ENCODE measurements around the gene CR1. TPM values are rescaled to one million over a fixed set of nuclear protein-coding genes. Genes with fewer than 3 reads are reported as not detected.
"Not testable (repeated sequence)": the region's sequence is repeated elsewhere in the genome, so short reads cannot be mapped to it uniquely, and the experiment has no call there.

The CR1 gene
- total RNA-seq, 1 donor from 2014 or later: not detected

DNA sequence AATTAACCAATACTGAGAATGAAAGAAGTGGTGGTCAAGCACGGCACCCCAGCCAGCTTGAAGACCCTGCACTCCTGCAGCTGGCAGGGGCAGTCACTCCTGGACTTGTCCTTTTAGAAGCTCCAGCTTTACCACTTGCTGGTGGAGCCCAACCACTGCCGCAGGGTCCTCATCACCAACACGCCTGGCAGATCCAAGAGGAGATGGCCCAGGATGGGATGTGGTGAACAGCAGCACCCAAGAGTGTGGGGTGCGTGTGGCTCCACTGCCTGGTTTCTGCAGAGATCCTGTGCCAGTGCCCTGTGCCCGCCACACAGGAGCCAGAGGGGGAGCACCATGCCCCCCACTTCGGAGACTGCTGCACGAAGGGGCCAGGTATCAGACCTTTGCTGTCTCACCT is 162.5 kb downstream of the CR1 start:
- Mint-ChIP-seq H3K9me3 (ENCODE audit: low read depth) (no peaks in the 10 kb centered on the region), H3K36me3 (ENCODE audit: low read depth) (no peaks in the 10 kb centered on the region), H3K4me1 (ENCODE audit: low read depth) (no peaks in the 10 kb centered on the region), H3K4me3 (ENCODE audit: unreplicated experiment) (no peak overlapping the region), H3K27ac (ENCODE audit: unreplicated experiment) (no peak overlapping the region), H3K27me3 (ENCODE audit: low read depth) (peaks cover 13% of the 10 kb centered on the region)
- TF ChIP-seq, protein P1, sequence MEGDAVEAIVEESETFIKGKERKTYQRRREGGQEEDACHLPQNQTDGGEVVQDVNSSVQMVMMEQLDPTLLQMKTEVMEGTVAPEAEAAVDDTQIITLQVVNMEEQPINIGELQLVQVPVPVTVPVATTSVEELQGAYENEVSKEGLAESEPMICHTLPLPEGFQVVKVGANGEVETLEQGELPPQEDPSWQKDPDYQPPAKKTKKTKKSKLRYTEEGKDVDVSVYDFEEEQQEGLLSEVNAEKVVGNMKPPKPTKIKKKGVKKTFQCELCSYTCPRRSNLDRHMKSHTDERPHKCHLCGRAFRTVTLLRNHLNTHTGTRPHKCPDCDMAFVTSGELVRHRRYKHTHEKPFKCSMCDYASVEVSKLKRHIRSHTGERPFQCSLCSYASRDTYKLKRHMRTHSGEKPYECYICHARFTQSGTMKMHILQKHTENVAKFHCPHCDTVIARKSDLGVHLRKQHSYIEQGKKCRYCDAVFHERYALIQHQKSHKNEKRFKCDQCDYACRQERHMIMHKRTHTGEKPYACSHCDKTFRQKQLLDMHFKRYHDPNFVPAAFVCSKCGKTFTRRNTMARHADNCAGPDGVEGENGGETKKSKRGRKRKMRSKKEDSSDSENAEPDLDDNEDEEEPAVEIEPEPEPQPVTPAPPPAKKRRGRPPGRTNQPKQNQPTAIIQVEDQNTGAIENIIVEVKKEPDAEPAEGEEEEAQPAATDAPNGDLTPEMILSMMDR (IDR thresholded peaks at IDR 0.05): no peak
- DNase-seq (ENCODE audit: low spot score): no peak

DNA sequence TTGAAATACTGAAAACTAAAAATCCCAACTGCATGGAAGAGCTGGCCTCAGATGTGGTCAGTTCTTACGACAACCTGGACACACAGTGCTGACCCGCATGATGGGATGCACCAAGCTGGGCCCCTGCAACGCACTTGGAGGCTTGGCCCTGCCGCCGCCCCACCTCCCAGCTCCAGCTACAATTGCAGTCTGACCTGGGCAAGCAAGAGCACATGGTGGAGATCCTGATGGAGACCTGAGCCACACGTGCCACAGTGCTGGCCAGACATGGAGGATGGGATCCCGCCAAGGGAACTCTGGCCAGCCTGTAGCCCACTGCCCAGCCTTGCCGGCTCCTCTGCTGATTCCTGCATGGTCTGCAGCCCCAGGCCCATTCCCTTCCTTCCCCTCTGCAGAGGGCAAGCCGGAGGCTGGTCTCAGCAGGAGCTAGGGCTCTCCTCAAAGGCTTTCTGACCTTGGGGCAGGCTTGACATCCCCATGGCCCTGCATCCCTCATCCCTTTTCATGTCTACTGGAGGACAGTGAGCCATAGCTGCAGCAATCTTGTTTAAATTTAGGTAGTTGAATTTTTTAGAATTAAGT is 163.0 kb downstream of the CR1 start:
- Mint-ChIP-seq H3K9me3 (ENCODE audit: low read depth) (peaks cover 5% of the 10 kb centered on the region), H3K27ac (ENCODE audit: unreplicated experiment) (no peak overlapping the region), H3K36me3 (ENCODE audit: low read depth) (no peaks in the 10 kb centered on the region), H3K4me1 (ENCODE audit: low read depth) (no peaks in the 10 kb centered on the region), H3K27me3 (ENCODE audit: low read depth) (peaks cover 13% of the 10 kb centered on the region), H3K4me3 (ENCODE audit: unreplicated experiment) (no peak overlapping the region)
- TF ChIP-seq, protein P1 (IDR thresholded peaks at IDR 0.05): no peak
- DNase-seq (ENCODE audit: low spot score): no peak

DNA sequence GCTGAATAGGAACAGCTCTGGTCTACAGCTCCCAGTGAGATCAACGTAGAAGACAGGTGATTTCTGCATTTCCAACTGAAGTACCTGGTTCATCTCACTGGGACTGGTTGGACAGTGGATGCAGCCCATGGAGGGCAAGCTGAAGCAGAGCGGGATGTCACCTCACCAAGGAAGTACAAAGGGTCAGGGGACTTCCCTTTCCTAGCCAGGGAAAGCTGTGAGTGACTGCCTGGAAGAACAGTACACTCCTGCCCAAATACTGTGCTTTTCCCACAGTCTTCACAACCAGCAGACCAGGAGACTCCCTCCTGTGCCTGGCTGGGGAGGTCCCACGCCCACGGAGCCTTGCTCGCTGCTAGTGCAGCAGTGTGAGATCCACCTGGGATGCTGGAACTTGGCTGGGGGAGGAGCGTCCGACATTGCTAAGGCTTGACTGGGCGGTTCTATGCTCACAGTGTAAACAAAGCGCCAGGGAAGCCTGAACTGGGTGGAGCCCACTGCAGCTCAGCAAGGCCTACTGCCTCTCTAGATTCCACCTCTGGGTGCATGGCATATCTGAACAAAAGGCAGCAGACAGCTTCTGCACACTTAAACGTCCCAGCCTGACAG is 163.7 kb downstream of the CR1 start:
- Mint-ChIP-seq H3K9me3 (ENCODE audit: low read depth) (peaks cover 6% of the 10 kb centered on the region), H3K27me3 (ENCODE audit: low read depth) (peaks cover 13% of the 10 kb centered on the region), H3K4me1 (ENCODE audit: low read depth) (no peaks in the 10 kb centered on the region), H3K4me3 (ENCODE audit: unreplicated experiment) (no peak overlapping the region), H3K27ac (ENCODE audit: unreplicated experiment) (no peak overlapping the region), H3K36me3 (ENCODE audit: low read depth) (no peaks in the 10 kb centered on the region)
- TF ChIP-seq, protein P1 (IDR thresholded peaks at IDR 0.05): no peak
- no peak for DNase-seq (ENCODE audit: low spot score)

DNA sequence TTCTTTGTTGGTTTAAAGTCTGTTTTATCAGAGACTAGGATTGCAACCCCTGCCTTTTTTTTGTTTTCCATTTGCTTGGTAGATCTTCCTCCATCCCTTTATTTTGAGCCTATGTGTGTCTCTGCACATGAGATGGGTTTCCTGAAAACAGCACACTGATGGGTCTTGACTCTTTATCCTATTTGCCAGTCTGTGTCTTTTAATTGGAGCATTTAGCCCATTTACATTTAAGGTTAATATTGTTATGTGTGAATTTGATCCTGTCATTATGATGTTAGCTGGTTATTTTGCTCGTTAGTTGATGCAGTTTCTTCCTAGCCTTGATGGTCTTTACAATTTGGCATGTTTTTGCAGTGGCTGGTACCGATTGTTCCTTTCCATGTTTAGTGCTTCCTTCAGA is 165.5 kb downstream of the CR1 start:
- H3K36me3 Mint-ChIP-seq (ENCODE audit: low read depth); DNase-seq (ENCODE audit: low spot score); H3K4me3 Mint-ChIP-seq (ENCODE audit: unreplicated experiment); H3K4me1 Mint-ChIP-seq (ENCODE audit: low read depth); H3K27ac Mint-ChIP-seq (ENCODE audit: unreplicated experiment): not testable (repeated sequence)
- Mint-ChIP-seq H3K9me3 (ENCODE audit: low read depth) (peaks cover 11% of the 10 kb centered on the region), H3K27me3 (ENCODE audit: low read depth) (peaks cover 12% of the 10 kb centered on the region)

DNA sequence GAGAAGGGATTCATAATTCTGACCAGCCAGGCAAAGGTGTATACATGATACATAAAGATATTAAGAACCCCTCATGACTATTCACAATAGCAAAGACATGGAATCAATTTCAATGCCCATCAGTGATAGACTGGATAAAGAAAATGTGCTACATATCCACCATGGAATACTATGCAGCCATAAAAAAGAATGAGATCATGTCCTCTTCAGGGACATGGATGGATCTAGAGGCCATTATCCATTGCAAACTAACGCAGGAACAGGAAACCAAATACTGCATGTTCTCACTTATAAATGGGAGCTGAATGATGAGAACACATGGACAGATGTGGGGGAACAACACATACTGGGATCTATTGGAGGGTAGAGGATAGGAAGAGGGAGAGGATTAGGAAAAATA is 170.4 kb downstream of the CR1 start:
- Mint-ChIP-seq H3K27me3 (ENCODE audit: low read depth) (peaks cover 12% of the 10 kb centered on the region), H3K36me3 (ENCODE audit: low read depth) (no peaks in the 10 kb centered on the region), H3K27ac (ENCODE audit: unreplicated experiment) (no peak overlapping the region), H3K4me3 (ENCODE audit: unreplicated experiment) (no peak overlapping the region), H3K9me3 (ENCODE audit: low read depth) (peaks cover 13% of the 10 kb centered on the region), H3K4me1 (ENCODE audit: low read depth) (no peaks in the 10 kb centered on the region)
- DNase-seq (ENCODE audit: low spot score): no peak
- TF ChIP-seq, protein P1 (IDR thresholded peaks at IDR 0.05): no peak

DNA sequence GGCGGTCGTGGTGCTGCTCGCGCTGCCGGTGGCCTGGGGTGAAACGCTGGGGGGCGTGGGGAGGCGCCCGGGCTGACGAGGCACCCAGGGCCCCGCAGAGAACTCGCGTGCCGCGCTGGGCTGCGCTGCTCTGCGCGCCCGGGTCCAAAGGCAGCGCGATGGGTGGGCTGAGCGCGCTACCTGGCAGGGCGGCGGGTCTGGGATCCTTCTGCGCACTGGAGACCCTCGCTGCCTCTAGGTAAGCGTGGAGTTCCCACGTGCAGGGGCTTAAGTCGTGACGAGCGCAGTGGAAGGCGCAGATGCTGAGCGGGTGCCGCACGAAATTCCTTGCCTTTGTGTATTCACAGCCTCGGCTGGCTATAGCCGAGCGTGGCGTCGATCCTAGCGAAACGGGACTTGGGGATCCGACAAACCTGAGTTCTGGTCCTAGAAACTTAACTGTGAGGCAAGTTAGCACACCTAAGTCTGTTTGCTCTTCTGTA is 173.6 kb downstream of the CR1 start:
- Mint-ChIP-seq H3K4me1 (ENCODE audit: low read depth) (no peaks in the 10 kb centered on the region), H3K9me3 (ENCODE audit: low read depth) (peaks cover 7% of the 10 kb centered on the region), H3K27me3 (ENCODE audit: low read depth) (peaks cover 23% of the 10 kb centered on the region), H3K4me3 (ENCODE audit: unreplicated experiment) (no peak overlapping the region), H3K36me3 (ENCODE audit: low read depth) (no peaks in the 10 kb centered on the region), H3K27ac (ENCODE audit: unreplicated experiment) (no peak overlapping the region)
- DNase-seq (ENCODE audit: low spot score): no peak
- TF ChIP-seq, protein P1 (IDR thresholded peaks at IDR 0.05): no peak
